ENCODE results near the gene OSBP2.

GRCh38 chr22:30910358-30910757 lies 215.7 kb downstream of the OSBP2 start:
- no peak for TF ChIP-seq CTCF (IDR thresholded peaks at IDR 0.05)
- no peak for TF ChIP-seq POLR2A (IDR thresholded peaks at IDR 0.05)
- no peak for TF ChIP-seq EP300 (IDR thresholded peaks at IDR 0.05)

All from tibial nerve (tissue), 4 donors.